SK-N-SH (cell line): Measurements from ENCODE around the gene CLIC4. TPM values are rescaled to one million over a fixed set of nuclear protein-coding genes. Genes with fewer than 3 reads are reported as not detected.

Source experiments
- CTCF ChIA-PET: fragments of 300-600, 350-600 bp; formaldehyde crosslinking; extraction: SDS; loops from one replicate; lab custom pipeline; 2021; lab: Yijun Ruan, JAX
- POLR2A ChIA-PET: fragments of 350-600 bp; sonication (Branson Sonifier 250); formaldehyde crosslinking; extraction: SDS; loops from one replicate; lab custom pipeline; 2020; ENCODE audit warnings: antibody characterized with exemption, inconsistent platforms; lab: Yijun Ruan, JAX
- DNase-seq: peaks from one replicate; pipeline ENCODE4 v3.0.0; 2012
- H2AFZ ChIP-seq: fragments of 200-600 bp; sonication (generic); 2 replicates; pipeline ENCODE4 v1.8.1; 2016; ENCODE audit warnings: antibody characterized with exemption, mild to moderate bottlenecking, low read depth
- H3F3A ChIP-seq: fragments of 200-600 bp; sonication (generic); replicated peaks from 2 replicates; pipeline ENCODE3; 2016; ENCODE audit warnings: antibody characterized with exemption, mild to moderate bottlenecking; ENCODE audit not compliant: insufficient read depth
- H3K27ac ChIP-seq, 2 experiments: fragments of 200-500 bp in 1 of 2; fragments of 200-600 bp in 1 of 2; sonication (Bioruptor generic) in 1 of 2; sonication (generic), shearing (Covaris generic) in 1 of 2; 2 replicates each; pipeline versions ENCODE4 v1.5.1 to v1.6.1; 2014 to 2016; ENCODE audit warnings: low read depth in 2 of 2, inconsistent platforms in 1 of 2, low read length in 1 of 2, mild to moderate bottlenecking in 1 of 2, mixed read lengths in 1 of 2
- H3K27me3 ChIP-seq: fragments of 200-600 bp; sonication (generic), shearing (Covaris generic); 2 replicates; pipeline ENCODE4 v1.6.1; 2016; ENCODE audit warnings: mixed run types; ENCODE audit not compliant: insufficient read depth
- H3K36me3 ChIP-seq, 2 experiments: fragments of 200-500 bp in 1 of 2; fragments of 200-600 bp in 1 of 2; sonication (Bioruptor generic) in 1 of 2; sonication (generic) in 1 of 2; replicated peaks in 1 of 2; 2 replicates each; pipeline versions ENCODE3 to v1.5.1; 2014 to 2016; ENCODE audit warnings: low read length in 1 of 2, mild to moderate bottlenecking in 1 of 2; ENCODE audit not compliant: insufficient read depth in 2 of 2, control insufficient read depth in 1 of 2
- H3K4me1 ChIP-seq, 2 experiments: fragments of 200-500 bp in 1 of 2; fragments of 200-600 bp in 1 of 2; sonication (Bioruptor generic) in 1 of 2; sonication (generic), shearing (Covaris generic) in 1 of 2; 2 replicates each; pipeline versions ENCODE4 v1.5.1 to v1.6.1; 2014 to 2016; ENCODE audit warnings: low read depth in 1 of 2, low read length in 1 of 2, mixed run types in 1 of 2; ENCODE audit not compliant: insufficient read depth in 2 of 2, control insufficient read depth in 1 of 2
- H3K4me2 ChIP-seq: fragments of 200-600 bp; sonication (generic), shearing (Covaris generic); 2 replicates; pipeline ENCODE4 v1.6.1; 2017; ENCODE audit warnings: mixed run types
- H3K4me3 ChIP-seq, 2 experiments: fragments of 200-500 bp in 1 of 2; fragments of 200-600 bp in 1 of 2; sonication (Bioruptor generic) in 1 of 2; sonication (generic), shearing (Covaris generic) in 1 of 2; 2 replicates each; pipeline versions ENCODE4 v1.5.1 to v1.8.1; 2014 to 2016; ENCODE audit warnings: low read depth in 2 of 2, inconsistent platforms in 1 of 2, low read length in 1 of 2, mild to moderate bottlenecking in 1 of 2, mixed read lengths in 1 of 2, moderate library complexity in 1 of 2
- H3K79me2 ChIP-seq: fragments of 200-600 bp; sonication (generic); 2 replicates; pipeline ENCODE4 v1.8.1; 2017; ENCODE audit warnings: mild to moderate bottlenecking; ENCODE audit not compliant: insufficient read depth
- H3K9ac ChIP-seq: fragments of 200-600 bp; sonication (generic); 2 replicates; pipeline ENCODE4 v1.6.1; 2017; ENCODE audit warnings: mixed run types
- H3K9me2 ChIP-seq: fragments of 200-600 bp; sonication (generic); 2 replicates; pipeline ENCODE4 v1.6.1; 2017; ENCODE audit warnings: mixed run types
- H3K9me3 ChIP-seq: fragments of 200-600 bp; sonication (generic); 2 replicates; pipeline ENCODE4 v1.6.1; 2017; ENCODE audit warnings: mixed run types, mild to moderate bottlenecking, moderate library complexity
- H4K20me1 ChIP-seq: fragments of 200-600 bp; sonication (generic); 2 replicates; pipeline ENCODE4 v1.6.1; 2017; ENCODE audit warnings: mild to moderate bottlenecking, mixed run types; ENCODE audit not compliant: insufficient read depth
- CHD2 ChIP-seq: fragments of 150-350 bp; IDR thresholded peaks from 2 replicates; pipeline ENCODE4 v1.6.1; 2018; ENCODE audit warnings: low read length; ENCODE audit not compliant: partially characterized antibody
- EZH2phosphoT487 ChIP-seq: fragments of 200-600 bp; sonication (generic); IDR thresholded peaks from 2 replicates; pipeline ENCODE4 v1.6.1; 2017; ENCODE audit warnings: low read depth, mixed run types, mild to moderate bottlenecking, antibody characterized with exemption, moderate library complexity, borderline replicate concordance
- FOXJ3 ChIP-seq: sonication (generic); formaldehyde crosslinking; IDR thresholded peaks from 2 replicates; pipeline ENCODE4 v1.5.1; 2020; ENCODE audit warnings: mild to moderate bottlenecking, missing genetic modification reagents
- FOXM1 ChIP-seq: IDR thresholded peaks from 2 replicates; pipeline ENCODE4 v1.4.0; 2012; ENCODE audit warnings: low read depth, mild to moderate bottlenecking
- GATA2 ChIP-seq: sonication (generic); formaldehyde crosslinking; IDR thresholded peaks from 2 replicates; pipeline ENCODE4 v1.5.0; 2020; ENCODE audit warnings: mild to moderate bottlenecking, missing genetic modification reagents
- SIN3A ChIP-seq: IDR thresholded peaks from 2 replicates; pipeline ENCODE4 v1.6.1; 2012; ENCODE audit warnings: low read depth, mild to moderate bottlenecking, low read length, moderate library complexity, borderline replicate concordance
- TAF1 ChIP-seq: IDR thresholded peaks from 2 replicates; pipeline ENCODE4 v1.6.1; 2012; ENCODE audit warnings: low read depth, mild to moderate bottlenecking, low read length, moderate library complexity, borderline replicate concordance
- TEAD4 ChIP-seq: IDR thresholded peaks from 2 replicates; pipeline ENCODE4 v1.4.0; 2012; ENCODE audit warnings: mild to moderate bottlenecking, borderline replicate concordance; ENCODE audit not compliant: insufficient read depth
- WGBS: methylation state at CpG from one replicate; pipeline ENCODE4 v1.1.6; 2017; ENCODE audit warnings: low lambda C conversion rate; 5-methylcytosine and 5-hydroxymethylcytosine counted together
- polyA plus RNA-seq, 3 experiments: library from polyadenylated mRNA; depleted of rRNA; stranded (reverse); fragments of >200 nt; gene quantifications; 2 replicates each; pipeline ENCODE4 v1.2.3, GENCODE V29; 2012
- TF ChIP-seq, protein P1 (sequence below): IDR thresholded peaks from 2 replicates; pipeline ENCODE4 v1.4.0; 2012; ENCODE audit warnings: low read depth, borderline replicate concordance

The CLIC4 gene
- polyA plus RNA-seq, 1 of the 3 experiments (the other 2 are of a cell fraction), result 66.4 TPM

GRCh38 chr1:24861821-24862727, 116.8 kb downstream of the CLIC4 start:
- H3K9ac ChIP-seq, result no peak overlapping the region
- no peaks in the 10 kb centered on the region for H3K9me2 ChIP-seq
- no peak overlapping the region for H3K4me3 ChIP-seq
- no peaks in the 10 kb centered on the region for H3K27me3 ChIP-seq
- no peaks in the 10 kb centered on the region for H3K4me1 ChIP-seq
- 74% methylated on average over 28 of the region's 28 CpGs for WGBS
- CTCF ChIA-PET, result interaction anchor here (1.1 to 2.8 kb wide), 3 partner anchors 9 to 186 kb away, joined by 3 to 13 read pairs (median 3); no protein-coding TSS in a partner anchor
- no peaks in the 10 kb centered on the region for H3K9me3 ChIP-seq
- TF ChIP-seq TEAD4, result no peak
- TF ChIP-seq FOXJ3 (CRISPR knock-in tag), result no peak
- no peak for TF ChIP-seq GATA2 (CRISPR knock-in tag)
- TF ChIP-seq, all 33 proteins: peak for 0
- Histone ChIP-seq H3K36me3 (no peaks in the 10 kb centered on the region), H3K27ac (no peak overlapping the region), H3K79me2 (no peaks in the 10 kb centered on the region), H4K20me1 (no peaks in the 10 kb centered on the region), H2AFZ (no peak overlapping the region), H3K4me2 (no peak overlapping the region), H3F3A (no peaks in the 10 kb centered on the region)
- POLR2A ChIA-PET, result no interaction called here
- no peak for DNase-seq

DNA sequence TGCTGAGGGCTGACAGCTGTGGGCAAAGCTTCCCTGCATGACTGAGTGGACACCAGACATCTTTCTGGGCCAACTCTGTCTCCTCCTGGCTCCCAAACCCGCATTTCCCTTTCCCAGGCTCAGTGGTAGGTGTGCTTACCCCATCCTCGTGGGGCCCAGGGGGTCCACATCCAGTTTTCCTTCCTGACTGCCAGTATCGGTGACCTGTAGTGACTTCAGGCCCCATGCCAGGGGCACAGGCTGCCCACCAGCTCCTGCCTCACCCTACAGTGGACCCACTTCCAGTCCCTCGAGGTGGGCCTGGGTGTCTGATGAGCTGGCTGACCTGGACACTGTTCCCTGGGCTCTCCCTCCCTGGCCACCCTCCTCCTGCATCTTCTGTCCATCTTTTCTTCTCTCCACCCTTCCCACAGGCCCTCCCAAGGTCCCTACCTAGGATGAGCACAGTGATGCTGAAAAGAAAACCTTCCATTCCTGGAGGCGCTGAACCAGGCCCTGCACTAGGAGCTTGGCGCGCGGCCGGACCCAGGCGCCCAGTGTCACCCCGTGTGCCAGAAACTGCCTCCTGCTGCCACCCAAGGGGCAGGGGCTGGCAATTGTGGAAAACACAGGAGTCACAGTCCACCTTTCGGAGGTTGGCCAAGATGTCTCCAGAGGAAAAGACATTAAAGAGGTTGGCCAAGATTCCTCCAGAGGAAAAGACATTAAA, 117.7 kb downstream of the CLIC4 start:
- no peaks in the 10 kb centered on the region for H3K27me3 ChIP-seq
- WGBS, result 87% methylated on average over 9 of the region's 12 CpGs
- ChIA-PET POLR2A (no interaction called here), CTCF (interaction anchor here (1.1 to 2.8 kb wide), 4 partner anchors 9 to 187 kb away, joined by 3 to 13 read pairs (median 6); no protein-coding TSS in a partner anchor)
- no peak overlapping the region for H2AFZ ChIP-seq
- DNase-seq, result no peak
- H3K4me2 ChIP-seq, result no peak overlapping the region
- no peak overlapping the region for H3K27ac ChIP-seq
- no peaks in the 10 kb centered on the region for H3K9me3 ChIP-seq
- no peaks in the 10 kb centered on the region for H3K4me1 ChIP-seq
- H3K9ac ChIP-seq, result no peak overlapping the region
- no peak overlapping the region for H3K4me3 ChIP-seq
- no peaks in the 10 kb centered on the region for H3K36me3 ChIP-seq
- no peaks in the 10 kb centered on the region for H4K20me1 ChIP-seq
- H3K9me2 ChIP-seq, result no peaks in the 10 kb centered on the region
- no peaks in the 10 kb centered on the region for H3K79me2 ChIP-seq
- H3F3A ChIP-seq, result no peaks in the 10 kb centered on the region
- TF ChIP-seq FOXM1, result no peak
- TF ChIP-seq EZH2phosphoT487, result no peak
- TF ChIP-seq CHD2, result no peak

GRCh38 chr1:24864370-24864777, 119.1 kb downstream of the CLIC4 start:
- Histone ChIP-seq H3K9me2 (no peaks in the 10 kb centered on the region), H4K20me1 (no peaks in the 10 kb centered on the region), H3K27me3 (no peaks in the 10 kb centered on the region), H3K27ac (no peak overlapping the region), H3K4me3 (no peak overlapping the region), H3K9ac (no peak overlapping the region), H3K4me1 (no peaks in the 10 kb centered on the region), H3K4me2 (no peak overlapping the region), H3K9me3 (no peaks in the 10 kb centered on the region), H3K36me3 (no peaks in the 10 kb centered on the region), H3K79me2 (no peaks in the 10 kb centered on the region), H2AFZ (no peak overlapping the region), H3F3A (no peaks in the 10 kb centered on the region)
- TF ChIP-seq TAF1, result no peak
- no peak for TF ChIP-seq SIN3A
- no peak for TF ChIP-seq FOXM1
- TF ChIP-seq, protein P1, sequence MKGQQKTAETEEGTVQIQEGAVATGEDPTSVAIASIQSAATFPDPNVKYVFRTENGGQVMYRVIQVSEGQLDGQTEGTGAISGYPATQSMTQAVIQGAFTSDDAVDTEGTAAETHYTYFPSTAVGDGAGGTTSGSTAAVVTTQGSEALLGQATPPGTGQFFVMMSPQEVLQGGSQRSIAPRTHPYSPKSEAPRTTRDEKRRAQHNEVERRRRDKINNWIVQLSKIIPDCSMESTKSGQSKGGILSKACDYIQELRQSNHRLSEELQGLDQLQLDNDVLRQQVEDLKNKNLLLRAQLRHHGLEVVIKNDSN, result no peak
- no peak for DNase-seq
- ChIA-PET CTCF (interaction anchor here (0.8 to 2.8 kb wide), 3 partner anchors 16 to 67 kb away, joined by 3 to 13 read pairs (median 8); no protein-coding TSS in a partner anchor), POLR2A (no interaction called here)
- WGBS, result 70% methylated on average over 8 of the region's 8 CpGs
